ENCODE measurements around the gene NR2C2AP.
"Not testable (repeated sequence)": the region's sequence is repeated elsewhere in the genome, so short reads cannot be mapped to it uniquely, and the experiment has no call there.

Gene NR2C2AP

GRCh38 chr19:19179548-19180441, 23.4 kb downstream of the NR2C2AP start:
- no peak for DNase-seq

DNA sequence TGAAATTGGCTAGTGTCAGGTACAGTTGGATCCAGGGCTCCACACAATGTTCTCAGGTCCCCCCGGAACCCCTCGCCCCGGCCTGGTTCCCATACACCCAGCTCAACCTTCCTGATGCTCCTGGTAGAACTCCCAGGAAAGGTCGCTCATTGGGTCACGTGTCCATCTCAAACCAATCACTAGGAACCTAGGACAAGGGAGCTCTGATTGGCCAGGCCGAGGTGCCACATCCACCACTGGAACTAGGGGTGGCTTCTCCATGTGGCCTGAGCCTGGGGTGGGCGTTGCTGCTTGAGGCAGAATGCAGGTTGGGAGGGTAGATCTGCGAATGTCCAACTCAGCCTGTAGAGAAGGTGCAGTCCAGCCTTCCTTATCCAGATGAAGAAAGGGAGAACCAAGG, 26.3 kb downstream of the NR2C2AP start:
- no peak for DNase-seq

- DNase-seq, result not testable (repeated sequence)
Measured at GRCh38 chr19:19173243-19173642, 30.0 kb downstream of the NR2C2AP start.

DNA sequence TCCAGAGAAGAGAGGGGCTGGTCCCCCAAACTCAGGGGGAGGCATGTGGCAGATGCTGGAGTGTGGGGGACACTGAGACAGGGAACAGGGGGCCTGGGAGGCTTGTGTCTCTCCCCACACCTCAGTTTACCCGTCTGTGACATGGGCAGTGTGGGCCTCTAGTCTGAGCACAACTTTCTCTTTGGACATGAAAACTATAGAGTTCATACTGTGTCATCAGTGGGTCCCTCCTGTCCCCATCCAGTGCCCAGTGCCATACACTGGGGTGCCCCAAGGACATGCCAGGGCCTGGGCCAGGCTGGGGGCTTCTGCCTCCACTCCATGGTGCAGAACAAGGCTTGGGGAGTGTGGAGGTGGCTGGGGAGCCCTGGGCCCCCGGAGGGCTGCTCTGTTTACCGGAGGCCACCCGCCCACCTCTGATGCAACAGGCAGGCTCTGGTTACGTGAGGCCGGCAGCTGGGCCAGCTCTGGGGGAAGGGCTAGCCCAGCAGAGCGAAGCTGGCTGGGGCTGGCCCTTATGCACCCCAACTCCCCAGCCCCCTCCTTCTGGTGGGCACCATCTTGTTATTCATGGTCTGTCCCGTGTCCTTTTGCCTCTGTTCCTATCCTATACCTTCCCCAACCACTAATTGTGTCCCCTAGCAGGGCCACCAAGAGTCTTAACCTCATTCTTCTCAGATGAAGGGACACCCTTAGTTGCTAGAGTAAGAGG, 31.2 kb downstream of the NR2C2AP start:
- DNase-seq, result no peak

DNA sequence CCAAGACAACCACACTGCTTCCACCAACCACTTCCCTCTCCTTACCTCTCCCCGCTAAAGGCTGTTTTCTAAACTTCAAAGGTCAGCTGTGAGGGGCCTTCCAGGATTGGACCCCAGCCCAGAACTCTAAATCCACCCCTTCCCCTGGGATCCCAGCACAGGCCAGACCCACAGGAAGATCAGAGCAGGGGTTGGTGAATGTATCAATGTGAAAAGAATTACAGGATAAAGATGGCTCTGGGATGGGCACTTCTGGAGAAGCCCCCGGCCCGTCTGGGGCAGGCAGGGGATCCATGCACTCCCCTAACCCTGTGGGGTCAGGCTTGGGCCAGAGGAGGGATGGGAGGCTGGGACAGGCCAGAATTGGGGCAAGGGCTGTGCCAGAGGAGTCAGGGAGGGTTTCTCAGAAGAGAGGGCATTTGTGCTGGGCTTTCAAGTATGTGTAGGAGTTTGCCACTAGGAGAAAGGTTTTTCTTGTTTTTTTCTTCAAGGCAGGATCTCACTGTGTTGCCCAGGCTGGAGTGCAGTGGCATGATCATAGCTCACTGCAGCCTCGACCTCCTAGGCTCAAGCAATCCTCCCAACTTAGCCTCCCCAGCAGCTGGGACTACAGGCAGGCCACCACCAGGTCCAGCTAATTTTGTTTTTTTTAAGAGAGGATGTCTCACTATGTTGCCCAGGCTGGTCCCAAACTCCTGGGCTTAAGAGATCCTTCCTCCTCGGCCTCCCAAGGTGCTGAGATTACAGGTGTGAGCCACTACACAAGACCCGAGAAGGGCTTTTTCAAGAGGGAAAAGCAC, 32.1 kb downstream of the NR2C2AP start:
- DNase-seq, result no peak

DNA sequence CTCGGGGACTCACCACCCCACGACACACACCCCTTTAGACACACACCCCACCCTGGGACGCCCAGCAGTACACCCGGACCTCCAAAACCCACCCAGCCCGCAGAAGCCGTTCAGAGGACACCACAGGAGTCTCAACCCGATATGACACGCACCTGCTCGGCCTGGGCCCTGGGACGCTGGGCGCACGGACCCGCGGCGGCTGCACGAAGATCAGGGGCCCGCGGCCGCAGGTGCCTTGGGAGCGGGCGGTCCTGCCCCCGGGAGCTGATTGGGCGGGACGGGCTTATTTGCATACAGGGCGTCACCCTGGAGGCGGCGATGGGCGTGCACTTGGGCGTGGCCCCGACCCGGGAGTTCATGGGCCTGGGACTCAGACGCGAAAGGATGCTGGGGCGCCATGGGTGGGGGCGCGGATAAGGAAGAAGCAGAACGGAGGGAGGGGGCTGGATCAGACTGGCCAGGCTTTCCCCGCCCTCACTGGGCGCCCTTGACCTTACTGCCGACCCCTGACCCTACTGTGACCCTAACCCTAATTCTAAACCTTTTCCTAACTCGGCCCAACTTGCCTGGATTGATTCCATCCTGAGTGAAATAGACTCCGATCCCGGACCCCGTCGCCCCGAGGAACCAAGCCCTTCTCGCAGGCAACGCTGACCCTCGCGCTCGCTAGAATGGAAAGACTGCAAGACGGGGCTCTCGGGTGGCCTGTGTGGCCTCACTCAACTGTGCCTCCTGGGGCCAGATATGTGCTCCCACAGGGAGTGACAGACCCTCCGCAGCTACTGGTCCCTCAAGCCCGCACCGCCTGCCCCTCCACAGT, 33.0 kb downstream of the NR2C2AP start, which contains the start of gene MEF2B:
TSS of gene MEF2B (minus strand) at position 211 of the 820 bp plus-strand sequence. CDS start 19,528 bp downstream, outside the sequence.
- DNase-seq, result no peak

DNA sequence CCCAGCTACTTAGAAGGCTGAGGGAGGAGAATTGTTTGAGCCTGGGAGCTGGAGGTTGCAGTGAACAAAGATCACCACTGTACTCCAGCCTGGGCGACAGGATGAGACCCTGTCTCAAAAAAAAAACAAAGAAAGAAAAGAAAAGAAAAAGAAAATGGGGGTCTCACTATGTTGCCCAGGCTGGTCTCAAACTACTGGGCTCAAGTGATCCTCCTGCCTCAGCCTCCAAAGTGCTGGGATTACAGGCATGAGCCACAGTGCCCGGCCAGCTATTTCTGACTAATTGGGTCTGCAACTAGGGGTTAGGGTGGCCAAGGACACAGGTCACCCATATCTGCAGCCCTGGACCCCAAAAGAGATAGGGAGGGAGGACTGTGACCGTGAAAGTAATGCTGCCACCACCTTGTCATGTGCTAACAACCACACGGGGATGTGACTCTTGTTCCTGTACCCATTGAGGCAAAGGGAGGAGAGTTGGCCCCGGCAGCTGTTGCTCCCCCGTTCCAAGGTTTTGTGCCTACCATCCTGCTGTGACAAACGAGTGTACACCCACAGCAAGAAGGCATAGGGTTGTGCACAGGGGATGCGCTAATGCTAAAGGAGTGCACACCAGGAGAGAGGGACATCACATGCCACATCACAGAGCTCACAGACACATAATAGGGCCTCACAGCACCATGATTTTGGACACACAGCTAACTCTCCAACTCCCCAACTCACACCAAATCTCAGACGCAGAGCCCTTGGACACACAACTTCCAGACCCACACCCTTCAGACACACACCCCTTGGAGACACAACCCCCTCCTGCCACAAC, 33.8 kb downstream of the NR2C2AP start:
- no peak for DNase-seq

DNA sequence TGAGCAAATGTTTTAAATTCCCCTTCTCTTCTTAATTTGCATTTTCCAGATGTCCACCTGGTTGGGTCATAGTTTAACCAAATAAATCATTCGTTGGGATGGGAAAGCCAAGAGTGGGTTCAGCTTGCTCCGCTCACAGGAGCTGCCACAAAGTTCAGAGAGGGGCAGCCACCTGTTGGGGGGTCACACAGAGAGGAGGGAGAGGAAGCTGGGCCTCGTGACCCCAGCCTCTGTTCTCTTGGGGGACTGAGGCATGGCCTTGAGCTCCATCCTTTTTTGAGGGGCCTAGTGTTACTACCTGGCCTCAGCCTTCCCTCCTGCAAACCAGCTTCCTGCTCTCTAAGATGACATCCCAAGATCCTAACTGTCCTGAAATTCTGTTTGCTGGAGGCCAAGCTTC, 35.6 kb downstream of the NR2C2AP start:
- DNase-seq, result no peak

DNA sequence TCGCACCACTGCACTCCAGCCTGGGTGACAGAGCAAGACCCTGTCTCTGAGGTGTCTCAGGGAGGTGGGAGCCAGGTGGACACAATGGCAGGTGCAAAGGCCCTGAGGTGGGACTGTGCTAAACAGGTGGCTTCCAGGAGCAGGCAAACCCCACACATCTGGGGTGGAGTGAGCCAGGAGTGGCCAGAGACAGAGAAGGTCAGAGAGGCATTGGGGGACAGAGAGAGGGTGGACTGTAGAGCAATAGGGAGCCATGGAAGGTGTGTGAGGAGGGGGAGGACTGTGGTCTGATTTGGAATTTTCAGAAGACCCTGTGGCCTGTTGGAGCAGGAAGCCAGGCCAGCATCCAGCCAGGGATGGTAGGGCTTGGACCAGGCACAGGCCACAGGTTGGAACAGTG, 37.8 kb downstream of the NR2C2AP start:
- no peak for DNase-seq

GRCh38 chr19:19162495-19162894, 40.7 kb downstream of the NR2C2AP start:
- no peak for DNase-seq

DNA sequence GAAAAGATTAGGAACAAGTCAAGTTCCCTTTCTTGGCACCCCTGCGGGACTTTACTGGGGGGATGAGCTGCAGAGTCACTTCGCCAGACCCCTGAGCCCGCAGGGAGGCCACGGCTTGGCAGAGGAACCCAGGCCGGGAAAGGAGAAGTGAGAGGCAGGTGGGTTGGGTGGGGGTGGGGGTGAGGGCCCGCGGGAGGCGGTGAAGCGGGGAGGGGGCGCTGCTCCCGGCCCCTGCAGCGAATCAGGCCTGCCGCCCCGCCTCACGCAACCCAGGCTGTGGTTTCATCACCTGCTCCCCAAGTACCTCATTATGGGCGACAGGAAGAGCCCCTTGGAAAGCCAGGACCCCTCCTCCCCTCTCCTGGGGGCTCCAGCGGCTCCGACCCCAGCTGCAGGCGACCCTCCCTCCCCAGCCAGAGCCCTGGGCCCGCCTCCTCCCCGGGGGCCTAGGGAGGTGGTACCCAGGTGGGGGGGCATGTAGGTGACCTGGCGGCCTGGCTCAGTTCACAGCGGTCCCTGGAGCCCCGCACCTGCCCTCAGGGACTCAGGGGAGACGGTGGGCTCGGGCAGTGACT, 42.7 kb downstream of the NR2C2AP start:
- no peak for DNase-seq

DNA sequence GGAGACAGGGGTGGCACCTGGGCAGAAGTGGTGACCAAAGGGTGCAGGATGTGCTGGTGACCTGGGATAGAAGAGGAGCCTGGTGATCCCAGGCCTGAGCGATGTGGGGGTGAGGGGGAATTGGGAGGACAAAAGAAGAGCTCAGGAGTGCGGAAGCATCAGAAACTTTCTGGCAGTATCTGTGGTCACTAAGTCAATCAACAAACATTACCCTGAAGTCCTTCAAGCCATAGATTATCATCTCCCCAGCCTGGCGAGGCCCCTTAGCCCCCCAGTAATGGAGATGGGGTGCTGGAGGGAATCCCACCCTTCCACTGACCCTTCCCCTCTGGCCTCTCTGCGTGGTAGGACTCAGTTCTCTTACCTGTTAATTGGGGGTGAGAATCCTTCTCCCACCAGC, 43.7 kb downstream of the NR2C2AP start:
- DNase-seq, result no peak

- DNase-seq, result no peak
Measured at GRCh38 chr19:19157808-19158207, 45.4 kb downstream of the NR2C2AP start.

- DNase-seq, result no peak
Measured at GRCh38 chr19:19155495-19156219, 47.6 kb downstream of the NR2C2AP start.

DNA sequence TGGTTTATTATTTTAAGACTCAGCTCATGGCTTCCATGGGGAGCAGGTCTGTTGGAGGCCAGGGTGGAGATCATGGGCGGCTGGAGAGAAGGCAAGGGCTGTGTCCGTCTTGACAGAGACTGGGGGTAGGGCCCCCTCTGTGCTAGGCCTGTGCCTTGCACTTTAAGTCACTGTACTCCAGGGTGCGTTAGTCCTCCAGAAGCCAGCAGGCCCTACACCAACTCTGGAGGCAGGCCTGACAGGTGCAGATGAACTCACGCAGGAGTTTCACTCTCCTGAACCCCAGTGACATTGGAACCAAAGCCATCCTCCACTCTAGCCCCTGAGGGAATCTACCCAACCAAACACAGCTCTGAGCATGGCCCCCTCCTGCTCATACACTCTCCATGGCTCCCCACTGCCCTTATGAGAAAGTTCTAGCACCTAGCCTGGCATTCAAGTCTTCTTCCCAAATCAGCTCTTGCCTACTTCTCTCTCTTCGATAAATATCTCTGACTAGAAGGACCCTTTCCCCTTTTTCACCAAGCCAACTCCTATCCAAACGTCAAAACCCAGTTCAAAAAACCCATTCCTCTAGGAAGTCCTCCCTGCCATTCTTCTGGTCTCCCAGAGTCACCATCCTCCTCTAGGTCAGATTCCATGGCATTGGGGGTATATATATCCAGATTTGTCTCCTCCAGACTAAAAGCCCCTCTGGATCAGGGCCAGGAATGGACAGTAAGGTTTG, 48.3 kb downstream of the NR2C2AP start:
- no peak for DNase-seq

- DNase-seq, result no peak
Measured at GRCh38 chr19:19152668-19153384, 50.4 kb downstream of the NR2C2AP start.

GRCh38 chr19:19151418-19151817, 51.8 kb downstream of the NR2C2AP start:
- no peak for DNase-seq
